Measurements from ENCODE around the gene SHC3. TPM values are rescaled to one million over a fixed set of nuclear protein-coding genes. Genes with fewer than 3 reads are reported as not detected.

Gene SHC3
- polyA plus RNA-seq, 1 donor from 2014 or later = 22.9 TPM

DNA sequence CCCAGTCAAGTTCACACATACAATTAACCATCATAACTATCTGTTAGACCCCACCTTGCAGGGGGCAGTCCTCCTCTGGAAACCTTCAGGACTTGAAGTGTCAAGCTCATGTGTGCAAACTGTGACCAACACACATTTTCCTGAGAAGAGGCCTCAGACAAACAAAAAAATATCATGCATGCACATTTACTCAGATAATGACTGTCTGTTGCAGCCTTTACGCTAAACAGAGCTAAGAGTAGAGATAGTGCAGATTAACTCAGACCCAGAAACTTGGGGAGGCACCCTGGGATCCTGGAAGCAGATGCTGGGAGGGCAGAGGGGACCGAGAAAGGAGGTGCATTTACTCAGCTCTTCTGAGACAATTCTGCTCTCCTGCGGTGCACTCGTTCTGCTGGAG, 191.0 kb downstream of the SHC3 start:
- Histone ChIP-seq H3K27me3 (ENCODE audit: insufficient read depth, low read depth, low read length) (peaks cover 37% of the 10 kb centered on the region), H3K9ac (ENCODE audit: low read length) (no peak overlapping the region), H3K79me2 (replicated peaks; ENCODE audit: insufficient read depth, low read length) (no peaks in the 10 kb centered on the region), H4K20me1 (ENCODE audit: insufficient read depth) (no peaks in the 10 kb centered on the region), H3K9me3 (ENCODE audit: low read length) (no peaks in the 10 kb centered on the region), H3K36me3 (ENCODE audit: insufficient read depth, low read length) (no peaks in the 10 kb centered on the region), H3K27ac (ENCODE audit: low read length) (no peak overlapping the region), H3K9me2 (ENCODE audit: insufficient read depth, low read length) (no peaks in the 10 kb centered on the region), H2AFZ (ENCODE audit: low read depth, low read length) (no peak overlapping the region), H3K4me2 (ENCODE audit: low read length) (no peak overlapping the region), H3F3A (ENCODE audit: insufficient read depth, low read length, poor library complexity, severe bottlenecking) (no peaks in the 10 kb centered on the region), H3K4me3 (ENCODE audit: low read length) (no peak overlapping the region)
- TF ChIP-seq SMC3 (conservative IDR thresholded peaks at IDR 0.05; ENCODE audit: poor library complexity) = no peak
- no peak for TF ChIP-seq REST (IDR thresholded peaks at IDR 0.05; ENCODE audit: borderline replicate concordance)
- TF ChIP-seq EP300 (conservative IDR thresholded peaks at IDR 0.05; ENCODE audit: poor library complexity, severe bottlenecking) = no peak
- no peak for TF ChIP-seq MXI1 (conservative IDR thresholded peaks at IDR 0.05; ENCODE audit: poor library complexity, severe bottlenecking)
- no peak for TF ChIP-seq TAF1 (IDR thresholded peaks at IDR 0.05; ENCODE audit: low read depth)
- TF ChIP-seq RAD21 (conservative IDR thresholded peaks at IDR 0.05) = no peak
- TF ChIP-seq EZH2 (IDR thresholded peaks at IDR 0.05; ENCODE audit: borderline replicate concordance, insufficient read depth, low read length, poor library complexity, severe bottlenecking) = no peak
- TF ChIP-seq POLR2AphosphoS5 (IDR thresholded peaks at IDR 0.05) = no peak
- TF ChIP-seq, protein P1, sequence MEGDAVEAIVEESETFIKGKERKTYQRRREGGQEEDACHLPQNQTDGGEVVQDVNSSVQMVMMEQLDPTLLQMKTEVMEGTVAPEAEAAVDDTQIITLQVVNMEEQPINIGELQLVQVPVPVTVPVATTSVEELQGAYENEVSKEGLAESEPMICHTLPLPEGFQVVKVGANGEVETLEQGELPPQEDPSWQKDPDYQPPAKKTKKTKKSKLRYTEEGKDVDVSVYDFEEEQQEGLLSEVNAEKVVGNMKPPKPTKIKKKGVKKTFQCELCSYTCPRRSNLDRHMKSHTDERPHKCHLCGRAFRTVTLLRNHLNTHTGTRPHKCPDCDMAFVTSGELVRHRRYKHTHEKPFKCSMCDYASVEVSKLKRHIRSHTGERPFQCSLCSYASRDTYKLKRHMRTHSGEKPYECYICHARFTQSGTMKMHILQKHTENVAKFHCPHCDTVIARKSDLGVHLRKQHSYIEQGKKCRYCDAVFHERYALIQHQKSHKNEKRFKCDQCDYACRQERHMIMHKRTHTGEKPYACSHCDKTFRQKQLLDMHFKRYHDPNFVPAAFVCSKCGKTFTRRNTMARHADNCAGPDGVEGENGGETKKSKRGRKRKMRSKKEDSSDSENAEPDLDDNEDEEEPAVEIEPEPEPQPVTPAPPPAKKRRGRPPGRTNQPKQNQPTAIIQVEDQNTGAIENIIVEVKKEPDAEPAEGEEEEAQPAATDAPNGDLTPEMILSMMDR (IDR thresholded peaks at IDR 0.05; ENCODE audit: poor library complexity, severe bottlenecking) = no peak

- H3K36me3 ChIP-seq (ENCODE audit: insufficient read depth, low read length) = no peaks in the 10 kb centered on the region
- H3K79me2 ChIP-seq (replicated peaks; ENCODE audit: insufficient read depth, low read length) = no peaks in the 10 kb centered on the region
- H3K4me3 ChIP-seq (ENCODE audit: low read length) = no peak overlapping the region
- H2AFZ ChIP-seq (ENCODE audit: low read depth, low read length) = no peak overlapping the region
- no peaks in the 10 kb centered on the region for H3F3A ChIP-seq (ENCODE audit: insufficient read depth, low read length, poor library complexity, severe bottlenecking)
- H3K27ac ChIP-seq (ENCODE audit: low read length) = no peak overlapping the region
- H3K9me2 ChIP-seq (ENCODE audit: insufficient read depth, low read length) = no peaks in the 10 kb centered on the region
- no peaks in the 10 kb centered on the region for H3K9me3 ChIP-seq (ENCODE audit: low read length)
- TF ChIP-seq REST (IDR thresholded peaks at IDR 0.05; ENCODE audit: borderline replicate concordance) = no peak
- TF ChIP-seq TAF1 (IDR thresholded peaks at IDR 0.05; ENCODE audit: low read depth) = no peak
- no peak for TF ChIP-seq EZH2 (IDR thresholded peaks at IDR 0.05; ENCODE audit: borderline replicate concordance, insufficient read depth, low read length, poor library complexity, severe bottlenecking)
- TF ChIP-seq EP300 (conservative IDR thresholded peaks at IDR 0.05; ENCODE audit: poor library complexity, severe bottlenecking) = no peak
- TF ChIP-seq RAD21 (conservative IDR thresholded peaks at IDR 0.05) = no peak
- TF ChIP-seq, protein P1 (IDR thresholded peaks at IDR 0.05; ENCODE audit: poor library complexity, severe bottlenecking) = no peak
- no peak for TF ChIP-seq POLR2AphosphoS5 (IDR thresholded peaks at IDR 0.05)
- TF ChIP-seq SMC3 (conservative IDR thresholded peaks at IDR 0.05; ENCODE audit: poor library complexity) = no peak
- TF ChIP-seq MXI1 (conservative IDR thresholded peaks at IDR 0.05; ENCODE audit: poor library complexity, severe bottlenecking) = no peak
- peaks cover 28% of the 10 kb centered on the region for H3K27me3 ChIP-seq (ENCODE audit: insufficient read depth, low read depth, low read length)
- H3K4me2 ChIP-seq (ENCODE audit: low read length) = no peak overlapping the region
- H4K20me1 ChIP-seq (ENCODE audit: insufficient read depth) = no peaks in the 10 kb centered on the region
- no peak overlapping the region for H3K9ac ChIP-seq (ENCODE audit: low read length)
These were observed 191.8 kb downstream of the SHC3 start for GRCh38 chr9:88986776-88987175.

All from neural cell (in vitro differentiated cells).